SK-N-SH treated with all-trans-retinoic acid at 6 μM for 48 hours (cell line): ENCODE data around the gene BACH1.

Experiments
- ATAC-seq: fragments of 200-7000 bp; cut with Tn5 transposase; 3 replicates; pipeline ENCODE4 v1.9.1; 2020; ENCODE audit warnings: mild to moderate bottlenecking, moderate library complexity
- ARNTL ChIP-seq: fragments of 450-650 bp; formaldehyde crosslinking; IDR thresholded peaks from 2 replicates; pipeline ENCODE4 v1.5.0; 2020; ENCODE audit warnings: low read depth, mild to moderate bottlenecking, moderate library complexity, borderline replicate concordance
- BACH2 ChIP-seq: fragments of 250-450 bp; sonication (Bioruptor Pico); IDR thresholded peaks from 2 replicates; pipeline ENCODE4 v1.9.0; 2021; ENCODE audit warnings: mild to moderate bottlenecking, borderline replicate concordance
- CREB5 ChIP-seq: fragments of 250-450 bp; sonication (Bioruptor Pico); IDR thresholded peaks from 2 replicates; pipeline ENCODE4 v1.5.1; 2020; ENCODE audit warnings: low read depth, mild to moderate bottlenecking, moderate library complexity
- CSDC2 ChIP-seq: fragments of 250-450 bp; sonication (Bioruptor Pico); IDR thresholded peaks from 2 replicates; pipeline ENCODE4 v1.5.0; 2020; ENCODE audit warnings: mild to moderate bottlenecking, moderate library complexity
- ESRRG ChIP-seq: fragments of 250-450 bp; sonication (Bioruptor Pico); IDR thresholded peaks from 2 replicates; pipeline ENCODE4 v1.6.1; 2021; ENCODE audit warnings: mild to moderate bottlenecking
- GLIS3 ChIP-seq: fragments of 250-450 bp; sonication (Bioruptor Pico); IDR thresholded peaks from 2 replicates; pipeline ENCODE4 v1.5.0; 2020; ENCODE audit warnings: mild to moderate bottlenecking, moderate library complexity
- ISL1 ChIP-seq: fragments of 250-450 bp; sonication (Bioruptor Pico); IDR thresholded peaks from 2 replicates; pipeline ENCODE4 v2.1.2; 2022; ENCODE audit warnings: mild to moderate bottlenecking, moderate library complexity
- OSR1 ChIP-seq: fragments of 250-450 bp; sonication (Bioruptor Pico); IDR thresholded peaks from 2 replicates; pipeline ENCODE4 v1.8.0; 2022; ENCODE audit warnings: moderate library complexity, mild to moderate bottlenecking, inconsistent platforms
- PATZ1 ChIP-seq: fragments of 250-450 bp; sonication (Bioruptor Pico); IDR thresholded peaks from 2 replicates; pipeline ENCODE4 v1.8.0; 2020; ENCODE audit warnings: mild to moderate bottlenecking, moderate library complexity, borderline replicate concordance
- POU6F1 ChIP-seq: fragments of 250-450 bp; sonication (Bioruptor Pico); IDR thresholded peaks from 2 replicates; pipeline ENCODE4 v1.8.0; 2021; ENCODE audit warnings: low read depth, mild to moderate bottlenecking, moderate library complexity, borderline replicate concordance
- PPARA ChIP-seq: fragments of 250-450 bp; sonication (Bioruptor Pico); IDR thresholded peaks from 2 replicates; pipeline ENCODE4 v1.5.0; 2020; ENCODE audit warnings: mild to moderate bottlenecking, borderline replicate concordance
- RARB ChIP-seq: fragments of 250-450 bp; sonication (Bioruptor Pico); IDR thresholded peaks from 2 replicates; pipeline ENCODE4 v1.8.0; 2021; ENCODE audit warnings: mild to moderate bottlenecking, moderate library complexity
- SNAI2 ChIP-seq: fragments of 250-450 bp; sonication (Bioruptor Pico); IDR thresholded peaks from 2 replicates; pipeline ENCODE4 v1.5.0; 2020; ENCODE audit warnings: mild to moderate bottlenecking, moderate library complexity
- TCF4 ChIP-seq: fragments of 250-450 bp; sonication (Bioruptor Pico); IDR thresholded peaks from 2 replicates; pipeline ENCODE4 v1.8.0; 2021; ENCODE audit warnings: mild to moderate bottlenecking, moderate library complexity, borderline replicate concordance
- TOX ChIP-seq: fragments of 250-450 bp; sonication (Bioruptor Pico); IDR thresholded peaks from 2 replicates; pipeline ENCODE4 v1.8.0; 2021; ENCODE audit warnings: mild to moderate bottlenecking, moderate library complexity, borderline replicate concordance
- ZC3H10 ChIP-seq: fragments of 250-450 bp; sonication (Bioruptor Pico); IDR thresholded peaks from 2 replicates; pipeline ENCODE4 v1.5.1; 2021; ENCODE audit warnings: mild to moderate bottlenecking, moderate library complexity
- ZFP30 ChIP-seq: fragments of 450-650 bp; formaldehyde crosslinking; IDR thresholded peaks from 2 replicates; pipeline ENCODE4 v1.5.0; 2022; ENCODE audit warnings: mild to moderate bottlenecking, moderate library complexity
- ZNF565 ChIP-seq: fragments of 450-650 bp; formaldehyde crosslinking; conservative IDR thresholded peaks from 2 replicates; pipeline ENCODE4 v1.5.0; 2020; ENCODE audit warnings: low read depth, mild to moderate bottlenecking, moderate library complexity
- ZNF8 ChIP-seq: fragments of 450-650 bp; formaldehyde crosslinking; IDR thresholded peaks from 2 replicates; pipeline ENCODE4 v1.5.0; 2020; ENCODE audit warnings: mild to moderate bottlenecking, moderate library complexity
- TF ChIP-seq, protein P1 (sequence below): fragments of 250-450 bp; sonication (Bioruptor Pico); IDR thresholded peaks from 2 replicates; pipeline ENCODE4 v1.5.1; 2021; ENCODE audit warnings: mild to moderate bottlenecking, moderate library complexity
- TF ChIP-seq, protein P2 (sequence below): fragments of 250-450 bp; sonication (Bioruptor Pico); IDR thresholded peaks from 2 replicates; pipeline ENCODE4 v1.5.0; 2020; ENCODE audit warnings: mild to moderate bottlenecking, moderate library complexity

The BACH1 gene

GRCh38 chr21:29261555-29262540, 36.9 kb upstream of the BACH1 start (continued):
- TF ChIP-seq BACH2 (no peak), CSDC2 (CRISPR knock-in tag) (no peak), CREB5 (CRISPR knock-in tag) (no peak)
- TF ChIP-seq, all 23 proteins: peak for 0

- TF ChIP-seq ZNF8 (no peak), POU6F1 (CRISPR knock-in tag) (no peak), PPARA (no peak), CSDC2 (CRISPR knock-in tag) (no peak), SNAI2 (CRISPR knock-in tag) (no peak), TOX (no peak), ZNF565 (no peak), TCF4 (CRISPR knock-in tag) (no peak), ZFP30 (CRISPR knock-in tag) (no peak), RARB (CRISPR knock-in tag) (no peak), BACH2 (no peak), ARNTL (no peak), ESRRG (CRISPR knock-in tag) (no peak), GLIS3 (CRISPR knock-in tag) (no peak), ISL1 (CRISPR knock-in tag) (no peak), CREB5 (CRISPR knock-in tag) (no peak), OSR1 (no peak), ZC3H10 (CRISPR knock-in tag) (no peak)
- TF ChIP-seq, protein P1, sequence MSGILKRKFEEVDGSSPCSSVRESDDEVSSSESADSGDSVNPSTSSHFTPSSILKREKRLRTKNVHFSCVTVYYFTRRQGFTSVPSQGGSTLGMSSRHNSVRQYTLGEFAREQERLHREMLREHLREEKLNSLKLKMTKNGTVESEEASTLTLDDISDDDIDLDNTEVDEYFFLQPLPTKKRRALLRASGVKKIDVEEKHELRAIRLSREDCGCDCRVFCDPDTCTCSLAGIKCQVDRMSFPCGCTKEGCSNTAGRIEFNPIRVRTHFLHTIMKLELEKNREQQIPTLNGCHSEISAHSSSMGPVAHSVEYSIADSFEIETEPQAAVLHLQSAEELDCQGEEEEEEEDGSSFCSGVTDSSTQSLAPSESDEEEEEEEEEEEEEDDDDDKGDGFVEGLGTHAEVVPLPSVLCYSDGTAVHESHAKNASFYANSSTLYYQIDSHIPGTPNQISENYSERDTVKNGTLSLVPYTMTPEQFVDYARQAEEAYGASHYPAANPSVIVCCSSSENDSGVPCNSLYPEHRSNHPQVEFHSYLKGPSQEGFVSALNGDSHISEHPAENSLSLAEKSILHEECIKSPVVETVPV: no peak
- TF ChIP-seq, protein P2, sequence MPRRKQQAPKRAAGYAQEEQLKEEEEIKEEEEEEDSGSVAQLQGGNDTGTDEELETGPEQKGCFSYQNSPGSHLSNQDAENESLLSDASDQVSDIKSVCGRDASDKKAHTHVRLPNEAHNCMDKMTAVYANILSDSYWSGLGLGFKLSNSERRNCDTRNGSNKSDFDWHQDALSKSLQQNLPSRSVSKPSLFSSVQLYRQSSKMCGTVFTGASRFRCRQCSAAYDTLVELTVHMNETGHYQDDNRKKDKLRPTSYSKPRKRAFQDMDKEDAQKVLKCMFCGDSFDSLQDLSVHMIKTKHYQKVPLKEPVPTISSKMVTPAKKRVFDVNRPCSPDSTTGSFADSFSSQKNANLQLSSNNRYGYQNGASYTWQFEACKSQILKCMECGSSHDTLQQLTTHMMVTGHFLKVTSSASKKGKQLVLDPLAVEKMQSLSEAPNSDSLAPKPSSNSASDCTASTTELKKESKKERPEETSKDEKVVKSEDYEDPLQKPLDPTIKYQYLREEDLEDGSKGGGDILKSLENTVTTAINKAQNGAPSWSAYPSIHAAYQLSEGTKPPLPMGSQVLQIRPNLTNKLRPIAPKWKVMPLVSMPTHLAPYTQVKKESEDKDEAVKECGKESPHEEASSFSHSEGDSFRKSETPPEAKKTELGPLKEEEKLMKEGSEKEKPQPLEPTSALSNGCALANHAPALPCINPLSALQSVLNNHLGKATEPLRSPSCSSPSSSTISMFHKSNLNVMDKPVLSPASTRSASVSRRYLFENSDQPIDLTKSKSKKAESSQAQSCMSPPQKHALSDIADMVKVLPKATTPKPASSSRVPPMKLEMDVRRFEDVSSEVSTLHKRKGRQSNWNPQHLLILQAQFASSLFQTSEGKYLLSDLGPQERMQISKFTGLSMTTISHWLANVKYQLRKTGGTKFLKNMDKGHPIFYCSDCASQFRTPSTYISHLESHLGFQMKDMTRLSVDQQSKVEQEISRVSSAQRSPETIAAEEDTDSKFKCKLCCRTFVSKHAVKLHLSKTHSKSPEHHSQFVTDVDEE (CRISPR knock-in tag): no peak
- no peak for ATAC-seq
These were observed 34.0 kb upstream of the BACH1 start for GRCh38 chr21:29264721-29265120.

DNA sequence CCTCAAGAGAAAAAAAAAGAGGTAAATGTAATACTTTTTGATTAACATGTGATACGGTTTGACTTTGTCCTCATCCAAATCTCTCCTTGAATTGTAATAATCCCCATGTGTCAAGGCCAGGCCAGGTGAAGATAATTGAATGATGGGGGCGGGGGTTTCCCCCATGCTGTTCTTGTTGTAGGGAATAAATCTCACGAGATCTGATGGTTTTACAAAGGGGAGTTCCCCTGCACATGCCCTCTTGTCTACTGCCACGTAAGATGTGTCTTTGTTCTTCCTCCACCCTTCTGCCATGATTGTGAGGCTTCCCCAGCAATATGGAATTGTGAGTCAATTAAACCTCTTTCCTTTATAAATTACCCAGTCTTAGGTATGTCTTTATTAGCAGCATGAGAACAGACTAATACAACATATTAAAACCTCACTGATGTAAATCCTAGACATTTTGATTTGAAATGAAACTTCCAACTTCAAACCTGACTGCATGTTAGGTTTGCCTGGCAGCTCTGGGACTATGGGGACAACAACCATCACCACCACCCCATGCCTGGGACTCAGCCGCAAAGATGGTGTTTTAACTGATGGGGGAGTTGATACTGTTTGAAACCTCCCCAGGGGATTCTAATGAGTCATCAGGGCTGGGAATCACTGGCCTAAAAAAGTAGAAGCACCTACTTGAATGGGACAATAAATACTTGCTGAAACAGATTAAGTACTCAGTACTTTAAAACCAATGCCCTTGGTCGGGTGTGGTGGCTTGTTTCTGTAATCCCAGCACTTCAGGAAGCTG, 32.8 kb upstream of the BACH1 start:
- ATAC-seq: no peak
- no peak for TF ChIP-seq CSDC2 (CRISPR knock-in tag)
- TF ChIP-seq SNAI2 (CRISPR knock-in tag): no peak
- TF ChIP-seq ZFP30 (CRISPR knock-in tag): no peak
- TF ChIP-seq ZNF565: no peak
- TF ChIP-seq ARNTL: no peak
- no peak for TF ChIP-seq ZC3H10 (CRISPR knock-in tag)
- TF ChIP-seq TOX: no peak
- no peak for TF ChIP-seq TCF4 (CRISPR knock-in tag)
- TF ChIP-seq POU6F1 (CRISPR knock-in tag): no peak
- no peak for TF ChIP-seq PPARA
- no peak for TF ChIP-seq PATZ1 (CRISPR knock-in tag)
- TF ChIP-seq, protein P1: no peak
